Stomach (tissue), 8 donors: ENCODE data around the gene TARP.

Experiments
- DNase-seq, 2 donors: peaks; one replicate each; pipeline versions ENCODE4 v3.0.0 to v3.0.0-alpha.2; 2013 to 2019
- H3K27ac ChIP-seq, 5 donors: fragments of 200-600 bp in 4 of 5; sonication (generic) in 4 of 5; one replicate each; pipeline ENCODE4 v1.5.1; 2013 to 2019; ENCODE audit warnings: mild to moderate bottlenecking in 1 of 5, moderate library complexity in 1 of 5
- H3K27me3 ChIP-seq, 3 donors: fragments of 200-600 bp; sonication (generic); one replicate each; pipeline ENCODE4 v1.5.1; 2017 to 2019; ENCODE audit warnings: mixed run types in 1 of 3
- H3K36me3 ChIP-seq, 4 donors: fragments of 200-600 bp; sonication (generic); 1 replicate in 3 of 4; 2 replicates in 1 of 4; pipeline ENCODE4 v1.5.1; 2016 to 2019
- H3K4me1 ChIP-seq, 4 donors: fragments of 200-600 bp; sonication (generic); one replicate each; pipeline ENCODE4 v1.5.1; 2016 to 2019
- H3K4me3 ChIP-seq, 4 donors: fragments of 200-600 bp; sonication (generic) in 3 of 4; one replicate each; pipeline ENCODE4 v1.5.1; 2016 to 2019; ENCODE audit warnings: mild to moderate bottlenecking in 1 of 4
- H3K9me3 ChIP-seq, 4 donors: fragments of 200-600 bp; sonication (generic); one replicate each; pipeline ENCODE4 v1.5.1; 2016 to 2019
- CTCF ChIP-seq, 7 experiments: fragments of 450-650 bp in 4 of 7; fragments of 200-600 bp in 3 of 7; sonication (generic) in 3 of 7; IDR thresholded peaks; one replicate each; pipeline ENCODE4 v1.5.1; 2016 to 2019; ENCODE audit warnings: antibody characterized with exemption in 7 of 7, control low read depth in 2 of 7, mild to moderate bottlenecking in 1 of 7
- EP300 ChIP-seq: sonication (generic); formaldehyde crosslinking; IDR thresholded peaks from one replicate; pipeline ENCODE4 v1.6.1; 2017; ENCODE audit warnings: antibody characterized with exemption
- POLR2A ChIP-seq, 4 donors: fragments of 450-650 bp; IDR thresholded peaks; one replicate each; pipeline ENCODE4 v1.6.1; 2016; ENCODE audit warnings: antibody characterized with exemption in 4 of 4, control low read depth in 2 of 4, mild to moderate bottlenecking in 1 of 4, moderate library complexity in 1 of 4
- POLR2AphosphoS5 ChIP-seq, 3 donors: sonication (generic); formaldehyde crosslinking; IDR thresholded peaks; one replicate each; pipeline ENCODE4 v1.6.1; 2016; ENCODE audit warnings: antibody characterized with exemption in 3 of 3
- WGBS, 5 donors: extraction: QIAGEN DNeasy Blood & Tissue Kit in 3 of 5; methylation state at CpG; one replicate each; pipeline versions ENCODE4 v1.1.5 to v1.1.7; 2013 to 2018; 5-methylcytosine and 5-hydroxymethylcytosine counted together
- intact Hi-C: fragments of 100-400 bp; cut with DNase I; formaldehyde crosslinking; loops from one replicate; pipeline ENCODE4 v1.15.1; 2023; ENCODE audit warnings: low total_unique reads
- donor health status: healthy with polysubstance abuse.
- donor health status: Bipolar disorder and iron deficiency.
- donor health status: healthy.

TARP gene

GRCh38 chr7:38222481-38223096 is 50.8 kb downstream of the TARP start:
- peak overlapping the region in 2 of 5 donors; percentile 14 to 65 for H3K27ac ChIP-seq
- DNase-seq, result peak in 1 of 2 donors; percentile 85
- no peaks in the 10 kb centered on the region for H3K9me3 ChIP-seq
- TF ChIP-seq EP300, result no peak
- peak in 5 of 7 experiments; percentile 86 to 96 (median 92) for TF ChIP-seq CTCF (IDR thresholded peaks at IDR 0.05)
- no peak for TF ChIP-seq POLR2A (IDR thresholded peaks at IDR 0.05)
- peak in 1 of 3 donors; percentile 41 for TF ChIP-seq POLR2AphosphoS5 (IDR thresholded peaks at IDR 0.05)
- peaks cover 0 to 70% (median 62%) of the 10 kb centered on the region in 4 donors for H3K36me3 ChIP-seq
- H3K4me1 ChIP-seq, result peaks cover 0 to 11% (median 4%) of the 10 kb centered on the region in 4 donors
- H3K4me3 ChIP-seq, result no peak overlapping the region
- intact Hi-C loops, result loop anchor here (5.0 to 10.0 kb wide), 2 partner anchors 120 to 318 kb away; no protein-coding TSS in a partner anchor
- no peaks in the 10 kb centered on the region for H3K27me3 ChIP-seq
- 58 to 65% (median 59%) methylated on average over 5 of the region's 5 CpGs for WGBS, 5 donors

GRCh38 chr7:38220452-38220851 is 53.0 kb downstream of the TARP start:
- Histone ChIP-seq H3K9me3 (no peaks in the 10 kb centered on the region), H3K4me1 (peaks cover 0 to 19% (median 8%) of the 10 kb centered on the region in 4 donors), H3K27me3 (no peaks in the 10 kb centered on the region), H3K27ac (peak overlapping the region in 1 of 5 donors; percentile 65), H3K36me3 (peaks cover 7 to 73% (median 64%) of the 10 kb centered on the region in 4 donors), H3K4me3 (no peak overlapping the region)
- WGBS, 5 donors, result 69 to 86% (median 76%) methylated on average over 3 of the region's 3 CpGs
- intact Hi-C loops, result loop anchor here (5.0 to 10.0 kb wide), 2 partner anchors 118 to 316 kb away; no protein-coding TSS in a partner anchor
- DNase-seq, result no peak
- no peak for TF ChIP-seq EP300
- TF ChIP-seq POLR2AphosphoS5 (IDR thresholded peaks at IDR 0.05), result no peak
- no peak for TF ChIP-seq CTCF (IDR thresholded peaks at IDR 0.05)
- TF ChIP-seq POLR2A (IDR thresholded peaks at IDR 0.05), result no peak

- Histone ChIP-seq H3K27ac (peak overlapping the region in 3 of 5 donors; percentile 25 to 39 (median 30)), H3K36me3 (peaks cover 7 to 65% (median 57%) of the 10 kb centered on the region in 4 donors), H3K4me1 (peaks cover 0 to 27% (median 17%) of the 10 kb centered on the region in 4 donors), H3K9me3 (no peaks in the 10 kb centered on the region), H3K27me3 (no peaks in the 10 kb centered on the region), H3K4me3 (no peak overlapping the region)
- intact Hi-C loops, result no loop called here
- TF ChIP-seq POLR2A (IDR thresholded peaks at IDR 0.05), result no peak
- no peak for TF ChIP-seq EP300
- TF ChIP-seq POLR2AphosphoS5 (IDR thresholded peaks at IDR 0.05), result no peak
- TF ChIP-seq CTCF (IDR thresholded peaks at IDR 0.05), result no peak
- DNase-seq, result no peak
- WGBS, 5 donors, result 56 to 92% (median 84%) methylated on average over 2 of the region's 2 CpGs
Observed at GRCh38 chr7:38217672-38218071, 55.8 kb downstream of the TARP start.

DNA sequence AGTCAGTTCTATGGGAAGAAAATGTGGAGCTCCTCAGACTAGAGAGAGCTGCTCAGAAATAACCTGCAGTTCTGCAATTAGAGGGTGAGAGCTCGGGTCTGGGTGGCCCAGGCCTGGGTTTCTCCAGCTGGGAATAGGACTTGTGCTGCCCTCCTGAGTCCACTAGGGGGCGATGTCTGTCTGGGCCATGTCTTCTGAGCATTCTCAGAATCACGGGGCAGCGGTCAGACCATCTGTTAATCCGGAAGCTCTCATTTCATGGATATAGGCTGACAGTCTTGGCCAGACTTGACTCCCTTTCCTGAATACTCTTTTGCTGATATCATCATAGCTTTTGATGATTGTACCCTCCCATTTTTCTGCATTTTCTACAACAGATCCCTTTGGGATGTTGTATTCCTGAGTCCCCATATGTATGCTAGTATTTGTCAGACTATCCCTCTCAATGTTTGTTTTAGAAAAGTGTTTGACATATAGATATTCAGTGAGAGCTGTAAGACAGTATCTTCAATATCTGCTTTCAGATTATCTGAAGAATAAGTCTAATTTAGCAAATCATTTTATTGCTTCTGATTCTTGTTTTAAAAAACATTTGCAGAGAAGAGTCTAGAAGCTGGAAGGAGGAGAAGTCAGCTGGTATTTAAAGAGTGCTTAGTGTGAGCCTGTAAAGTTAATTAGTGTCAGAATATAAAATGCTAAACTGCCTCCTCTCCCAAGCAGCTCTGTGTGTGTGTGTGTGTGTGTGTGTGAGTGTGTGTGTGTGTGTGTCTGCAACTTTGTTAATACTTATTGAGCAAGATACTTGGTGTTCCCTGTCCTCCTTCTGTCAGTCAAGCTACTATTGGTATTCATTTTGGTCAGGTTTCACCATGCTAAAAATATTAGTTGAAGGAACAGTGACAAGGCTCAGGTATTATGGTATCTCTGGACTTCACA is 57.4 kb downstream of the TARP start:
- H3K27ac ChIP-seq, result peak overlapping the region in 4 of 5 donors; percentile 25 to 46 (median 32)
- H3K9me3 ChIP-seq, result no peaks in the 10 kb centered on the region
- peak; percentile 74 to 92 for DNase-seq
- 20 to 33% (median 29%) methylated on average over 5 of the region's 5 CpGs for WGBS, 5 donors
- H3K4me3 ChIP-seq, result no peak overlapping the region
- peaks cover 0 to 30% (median 15%) of the 10 kb centered on the region in 4 donors for H3K4me1 ChIP-seq
- H3K27me3 ChIP-seq, result no peaks in the 10 kb centered on the region
- intact Hi-C loops, result no loop called here
- peak in 1 of 3 donors; percentile 45 for TF ChIP-seq POLR2AphosphoS5 (IDR thresholded peaks at IDR 0.05)
- TF ChIP-seq POLR2A (IDR thresholded peaks at IDR 0.05), result no peak
- TF ChIP-seq CTCF (IDR thresholded peaks at IDR 0.05), result peak in 5 of 7 experiments; percentile 46 to 96 (median 93)
- H3K36me3 ChIP-seq, result peaks cover 7 to 57% (median 47%) of the 10 kb centered on the region in 4 donors
